Neutrophil (primary cell): ENCODE results near the gene E2F3.

Experiments
- H3K27ac ChIP-seq: fragments of 200-600 bp; sonication (generic); 2 replicates; pipeline ENCODE4 v1.5.1; 2016; ENCODE audit warnings: mild to moderate bottlenecking, moderate library complexity
- H3K27me3 ChIP-seq: fragments of 200-600 bp; sonication (generic); 2 replicates; pipeline ENCODE4 v1.6.0; 2016; ENCODE audit warnings: mild to moderate bottlenecking
- H3K36me3 ChIP-seq: fragments of 200-600 bp; sonication (generic); 2 replicates; pipeline ENCODE4 v1.5.1; 2017
- H3K4me1 ChIP-seq, 2 experiments: fragments of 200-600 bp in 1 of 2; sonication (generic) in 1 of 2; 1 replicate in 1 of 2; 2 replicates in 1 of 2; pipeline versions ENCODE4 v1.5.1 to v1.6.1; 2013 to 2016; ENCODE audit warnings: low read depth in 1 of 2, low read length in 1 of 2, mild to moderate bottlenecking in 1 of 2, moderate library complexity in 1 of 2; ENCODE audit not compliant: control insufficient read depth in 1 of 2, insufficient read depth in 1 of 2
- H3K4me3 ChIP-seq, 2 experiments: fragments of 200-600 bp in 1 of 2; sonication (generic) in 1 of 2; 1 replicate in 1 of 2; 2 replicates in 1 of 2; pipeline ENCODE4 v1.5.1; 2013 to 2016; ENCODE audit warnings: low read depth in 1 of 2, low read length in 1 of 2, mild to moderate bottlenecking in 1 of 2, moderate library complexity in 1 of 2
- H3K9me3 ChIP-seq: fragments of 200-600 bp; sonication (generic); 2 replicates; pipeline ENCODE4 v1.5.1; 2016
- CTCF ChIP-seq: fragments of 200-600 bp; sonication (generic); IDR thresholded peaks from 2 replicates; pipeline ENCODE4 v1.5.1; 2016; ENCODE audit warnings: antibody characterized with exemption

E2F3 gene

GRCh38 chr6:20539387-20539786 lies 137.7 kb downstream of the E2F3 start:
- H3K27ac ChIP-seq, result no peak overlapping the region
- H3K27me3 ChIP-seq, result no peaks in the 10 kb centered on the region
- no peak for TF ChIP-seq CTCF
- no peaks in the 10 kb centered on the region for H3K9me3 ChIP-seq
- peaks cover 10% of the 10 kb centered on the region for H3K36me3 ChIP-seq
- H3K4me3 ChIP-seq, result no peak overlapping the region
- peaks cover 8% of the 10 kb centered on the region in 2 experiments for H3K4me1 ChIP-seq

GRCh38 chr6:20540683-20541082 lies 139.0 kb downstream of the E2F3 start:
- no peak overlapping the region for H3K4me3 ChIP-seq
- TF ChIP-seq CTCF, result no peak
- no peaks in the 10 kb centered on the region for H3K9me3 ChIP-seq
- no peaks in the 10 kb centered on the region for H3K27me3 ChIP-seq
- H3K27ac ChIP-seq, result no peak overlapping the region
- H3K4me1 ChIP-seq, result no peaks in the 10 kb centered on the region
- H3K36me3 ChIP-seq, result peaks cover 10% of the 10 kb centered on the region

- TF ChIP-seq CTCF, result no peak
- Histone ChIP-seq H3K4me1 (no peaks in the 10 kb centered on the region), H3K36me3 (peaks cover 10% of the 10 kb centered on the region), H3K27me3 (no peaks in the 10 kb centered on the region), H3K4me3 (no peak overlapping the region), H3K27ac (no peak overlapping the region), H3K9me3 (no peaks in the 10 kb centered on the region)
Measured at GRCh38 chr6:20541382-20541781, 139.7 kb downstream of the E2F3 start.

GRCh38 chr6:20542927-20543602 lies 141.4 kb downstream of the E2F3 start:
- no peak for TF ChIP-seq CTCF
- Histone ChIP-seq H3K36me3 (peaks cover 20% of the 10 kb centered on the region), H3K4me1 (no peaks in the 10 kb centered on the region), H3K4me3 (no peak overlapping the region), H3K9me3 (no peaks in the 10 kb centered on the region), H3K27me3 (no peaks in the 10 kb centered on the region), H3K27ac (no peak overlapping the region)
